MM.1S (cell line): Measurements from ENCODE around the gene MISP.

Source experiments
- CTCF ChIP-seq: fragments of 300-600 bp; sonication (generic); IDR thresholded peaks from 2 replicates; pipeline ENCODE4 v1.5.1; 2016; ENCODE audit warnings: antibody characterized with exemption, low read length, mixed read lengths
- EZH2 ChIP-seq: fragments of 300-600 bp; sonication (generic); optimal IDR thresholded peaks from 2 replicates; pipeline ENCODE3; 2017; ENCODE audit warnings: low read depth, mild to moderate bottlenecking, antibody characterized with exemption, low read length, mixed read lengths
- EZH2phosphoT487 ChIP-seq: fragments of 300-600 bp; sonication (generic); IDR thresholded peaks from 2 replicates; pipeline ENCODE4 v1.6.1; 2018; ENCODE audit warnings: antibody characterized with exemption, low read length

DNA sequence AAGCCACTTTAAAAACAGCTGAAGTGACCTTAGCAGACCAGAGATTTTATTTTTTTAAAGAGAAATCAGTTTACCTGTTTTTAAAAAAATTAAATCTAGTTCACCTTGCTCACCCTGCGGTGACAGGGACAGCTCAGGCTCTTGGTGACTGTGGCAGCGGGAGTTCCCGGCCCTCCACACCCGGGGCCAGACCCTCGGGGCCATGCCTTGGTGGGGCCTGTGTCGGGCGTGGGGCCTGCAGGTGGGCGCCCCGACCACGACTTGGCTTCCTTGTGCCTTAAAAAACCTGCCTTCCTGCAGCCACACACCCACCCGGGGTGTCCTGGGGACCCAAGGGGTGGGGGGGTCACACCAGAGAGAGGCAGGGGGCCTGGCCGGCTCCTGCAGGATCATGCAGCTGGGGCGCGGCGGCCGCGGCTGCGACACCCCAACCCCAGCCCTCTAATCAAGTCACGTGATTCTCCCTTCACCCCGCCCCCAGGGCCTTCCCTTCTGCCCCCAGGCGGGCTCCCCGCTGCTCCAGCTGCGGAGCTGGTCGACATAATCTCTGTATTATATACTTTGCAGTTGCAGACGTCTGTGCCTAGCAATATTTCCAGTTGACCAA is 60.1 kb downstream of the MISP start:
- TF ChIP-seq CTCF = no peak
- TF ChIP-seq EZH2 = no peak
- no peak for TF ChIP-seq EZH2phosphoT487
